HG03108 (cell line): Measurements from ENCODE around the gene FTSJ1.
A peak's percentile ranks its signal among the peaks of the same experiment; 100 is the strongest.
"Not testable (repeated sequence)": the region's sequence is repeated elsewhere in the genome, so short reads cannot be mapped to it uniquely, and the experiment has no call there.

ENCODE experiments used
- ATAC-seq: cut with Tn5 transposase; IDR thresholded peaks from one replicate; pipeline ENCODE4 v1.9.1; 2021; ENCODE audit warnings: moderate library complexity; ENCODE audit not compliant: unreplicated experiment

The FTSJ1 gene

DNA sequence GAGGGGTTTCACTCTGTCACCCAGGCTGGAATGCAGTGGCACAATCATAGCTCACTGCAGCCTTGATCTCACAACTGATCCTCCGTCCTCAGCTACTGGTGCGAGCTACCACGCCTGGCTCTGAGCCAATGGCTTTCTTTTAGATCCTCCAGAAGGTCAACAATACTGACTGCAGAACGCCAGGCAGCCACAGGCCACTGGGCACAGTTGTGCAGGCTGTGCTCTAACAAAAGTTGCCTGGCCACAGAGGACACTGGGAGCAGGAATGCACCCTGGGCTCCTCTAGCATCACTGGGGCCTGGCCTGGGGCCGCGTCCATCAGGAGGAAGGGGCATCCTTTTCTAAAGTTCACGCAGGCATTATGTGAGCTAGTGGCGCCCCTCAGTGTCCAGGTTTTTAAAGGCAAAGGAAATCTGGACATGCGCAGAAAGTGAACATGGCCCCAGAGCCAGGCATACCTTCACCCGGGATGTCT, 17.9 kb downstream of the FTSJ1 start:
- no peak for ATAC-seq

DNA sequence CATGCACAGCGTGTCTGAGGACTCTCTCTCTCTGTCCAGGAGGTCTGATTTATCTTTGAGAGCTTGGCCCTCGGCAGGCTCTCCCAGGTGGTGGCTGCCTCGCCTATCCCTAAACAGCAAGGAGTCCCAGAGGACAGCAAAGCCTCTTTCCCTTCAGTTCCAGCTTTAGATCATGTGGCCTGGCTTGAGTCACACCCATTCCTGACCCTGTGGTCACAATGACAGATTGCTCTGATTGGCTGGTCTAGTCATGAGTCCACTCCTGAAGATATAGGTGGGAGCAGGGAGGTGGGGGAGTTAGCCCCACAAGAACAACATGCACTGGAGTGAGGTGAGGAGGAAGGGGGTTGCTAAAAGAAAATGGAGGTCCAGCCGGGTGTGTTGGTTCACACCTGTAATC, 20.7 kb downstream of the FTSJ1 start:
- no peak for ATAC-seq

- no peak for ATAC-seq
Observed at GRCh38 chrX:48497871-48498270, 21.9 kb downstream of the FTSJ1 start.

GRCh38 chrX:48498374-48498809, 22.4 kb downstream of the FTSJ1 start:
- no peak for ATAC-seq

DNA sequence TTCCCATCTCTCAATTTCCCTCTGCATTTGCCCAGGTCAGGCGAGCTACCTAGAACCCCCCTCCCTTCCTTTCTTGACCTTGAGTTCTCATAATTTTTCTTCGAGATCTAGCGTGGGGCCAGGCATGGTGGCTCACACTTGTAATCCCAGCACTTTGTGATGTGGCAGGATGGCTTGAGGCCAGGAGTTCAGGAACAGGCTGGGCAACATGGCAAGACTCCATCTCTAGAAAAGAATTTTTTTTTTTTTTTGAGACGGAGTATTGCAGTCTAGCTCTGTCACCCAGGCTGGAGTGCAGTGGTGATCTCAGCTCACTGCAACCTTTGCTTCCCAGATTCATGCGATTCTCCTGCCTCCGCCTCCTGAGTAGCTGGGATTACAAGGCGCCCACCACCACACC, 28.3 kb downstream of the FTSJ1 start:
- no peak for ATAC-seq

GRCh38 chrX:48505481-48505880, 29.5 kb downstream of the FTSJ1 start:
- no peak for ATAC-seq

DNA sequence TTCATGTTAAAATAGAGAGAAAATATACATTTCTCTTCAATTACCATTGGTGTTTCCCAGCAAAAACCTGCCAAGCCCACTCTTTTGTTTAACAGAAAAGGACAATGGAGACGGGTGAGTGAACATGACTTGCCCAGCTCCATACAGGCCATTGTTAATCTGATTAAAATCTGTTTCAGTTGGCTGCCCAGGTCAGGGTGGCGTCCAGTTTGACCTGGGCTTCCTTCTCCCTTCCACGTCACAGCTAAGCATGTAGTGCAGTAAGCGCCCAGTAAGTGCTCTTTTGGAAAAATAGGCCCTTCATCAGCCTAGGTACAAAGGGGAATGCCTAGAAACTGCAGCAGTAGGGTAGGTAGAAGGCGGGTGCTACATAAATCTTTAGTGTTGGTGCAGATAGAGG, 31.2 kb downstream of the FTSJ1 start:
- no peak for ATAC-seq

- ATAC-seq, result peak; percentile 73
Observed at GRCh38 chrX:48508400-48509244, 32.6 kb downstream of the FTSJ1 start, which contains the start of gene PORCN. PORCN (plus strand) TSS chrX:48508992; CDS start chrX:48509821, 829 bp downstream.

- no peak for ATAC-seq
Observed at GRCh38 chrX:48509245-48509590, 33.2 kb downstream of the FTSJ1 start.

DNA sequence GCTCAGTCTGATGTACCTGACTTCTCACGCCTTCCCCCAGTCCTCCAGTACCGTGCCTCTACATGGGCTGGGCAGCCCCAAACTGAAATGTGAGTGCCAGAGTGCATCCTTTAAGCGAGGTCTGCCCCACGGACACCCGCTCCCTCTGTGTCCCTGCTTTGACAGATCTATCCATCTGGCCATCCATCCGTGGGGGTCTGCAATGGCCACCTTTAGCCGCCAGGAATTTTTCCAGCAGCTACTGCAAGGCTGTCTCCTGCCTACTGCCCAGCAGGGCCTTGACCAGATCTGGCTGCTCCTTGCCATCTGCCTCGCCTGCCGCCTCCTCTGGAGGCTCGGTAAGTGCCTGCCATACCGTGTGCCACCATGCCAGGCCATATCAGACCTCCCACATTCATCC, 33.6 kb downstream of the FTSJ1 start:
- no peak for ATAC-seq

DNA sequence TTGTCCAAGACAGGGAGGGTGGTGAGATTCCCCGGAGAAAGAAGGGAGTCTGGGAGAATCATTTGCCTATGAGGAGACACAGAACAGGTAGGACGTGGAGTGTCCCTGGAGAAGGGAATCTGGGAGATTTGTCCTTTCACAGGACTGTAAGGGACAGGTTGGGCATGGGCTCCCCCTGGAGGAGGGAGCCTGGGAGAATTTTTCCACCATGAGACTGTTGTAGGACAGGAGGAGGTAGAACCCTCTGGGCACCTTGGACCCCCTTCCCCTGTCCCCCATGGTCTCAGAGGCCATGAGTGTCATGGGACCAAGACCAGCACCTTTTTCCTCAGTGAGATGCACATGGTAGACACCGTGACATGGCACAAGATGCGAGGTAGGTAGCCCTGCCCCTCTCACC, 35.6 kb downstream of the FTSJ1 start:
- no peak for ATAC-seq

DNA sequence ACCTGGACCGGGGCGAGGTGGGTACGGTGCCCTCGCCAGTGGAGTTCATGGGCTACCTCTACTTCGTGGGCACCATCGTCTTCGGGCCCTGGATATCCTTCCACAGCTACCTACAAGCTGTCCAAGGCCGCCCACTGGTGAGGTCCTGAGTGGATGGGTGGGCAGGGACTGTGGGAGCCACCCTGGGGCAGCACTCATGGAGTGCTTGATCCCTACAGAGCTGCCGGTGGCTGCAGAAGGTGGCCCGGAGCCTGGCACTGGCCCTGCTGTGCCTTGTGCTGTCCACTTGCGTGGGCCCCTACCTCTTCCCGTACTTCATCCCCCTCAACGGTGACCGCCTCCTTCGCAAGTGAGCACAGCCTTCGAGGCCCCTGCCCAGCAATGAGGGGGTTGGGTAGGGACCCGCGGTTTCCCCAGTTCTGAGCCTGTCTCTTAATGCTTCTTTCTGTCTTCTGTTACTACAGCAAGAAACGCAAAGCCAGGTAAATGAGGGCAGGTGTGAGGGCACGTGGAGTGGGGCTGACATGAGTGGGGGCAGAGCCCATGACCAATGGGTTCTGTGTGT, 36.5 kb downstream of the FTSJ1 start:
- ATAC-seq, result no peak

GRCh38 chrX:48513670-48514069, 37.7 kb downstream of the FTSJ1 start:
- no peak for ATAC-seq

DNA sequence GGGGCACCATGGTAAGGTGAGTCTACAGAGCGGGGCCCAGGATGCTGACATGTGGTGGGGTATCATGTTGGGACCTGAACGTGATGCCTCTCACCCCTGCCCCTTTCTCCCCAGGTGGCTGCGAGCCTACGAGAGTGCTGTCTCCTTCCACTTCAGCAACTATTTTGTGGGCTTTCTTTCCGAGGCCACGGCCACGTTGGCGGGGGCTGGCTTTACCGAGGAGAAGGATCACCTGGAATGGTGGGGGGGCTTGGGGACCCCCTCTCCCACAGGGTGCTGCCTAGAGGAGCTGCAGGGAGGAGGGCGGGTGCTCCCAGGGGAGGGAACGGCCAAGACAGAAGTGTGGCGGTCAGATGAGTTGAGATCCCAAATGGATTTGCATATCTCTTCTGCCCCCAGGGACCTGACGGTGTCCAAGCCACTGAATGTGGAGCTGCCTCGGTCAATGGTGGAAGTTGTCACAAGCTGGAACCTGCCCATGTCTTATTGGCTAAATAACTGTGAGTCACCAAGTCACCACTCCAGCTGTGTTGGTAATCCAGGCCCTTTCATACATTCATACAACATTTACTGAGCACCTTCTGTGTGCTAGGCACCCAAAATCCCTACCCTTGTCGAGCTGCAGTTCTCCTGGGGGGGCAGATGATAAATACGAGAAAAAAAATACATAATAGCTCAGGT, 38.3 kb downstream of the FTSJ1 start:
- ATAC-seq, result no peak

GRCh38 chrX:48514868-48515460, 39.0 kb downstream of the FTSJ1 start:
- no peak for ATAC-seq

DNA sequence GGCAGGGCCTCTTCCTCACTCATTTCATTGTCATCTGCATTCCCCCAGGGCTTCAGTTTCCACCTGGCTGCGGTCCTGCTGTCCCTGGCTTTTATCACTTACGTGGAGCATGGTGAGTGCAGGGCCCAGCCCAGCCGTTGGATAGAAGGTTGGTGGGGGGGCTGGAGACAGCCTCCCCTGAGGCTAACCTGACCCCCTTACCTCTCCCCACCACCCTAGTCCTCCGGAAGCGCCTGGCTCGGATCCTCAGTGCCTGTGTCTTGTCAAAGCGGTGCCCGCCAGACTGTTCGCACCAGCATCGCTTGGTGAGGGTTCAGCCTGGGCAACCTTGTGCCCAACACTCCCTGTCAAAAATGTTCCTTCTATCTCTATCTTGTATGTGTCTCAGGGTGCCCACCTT, 39.8 kb downstream of the FTSJ1 start:
- ATAC-seq, result no peak

DNA sequence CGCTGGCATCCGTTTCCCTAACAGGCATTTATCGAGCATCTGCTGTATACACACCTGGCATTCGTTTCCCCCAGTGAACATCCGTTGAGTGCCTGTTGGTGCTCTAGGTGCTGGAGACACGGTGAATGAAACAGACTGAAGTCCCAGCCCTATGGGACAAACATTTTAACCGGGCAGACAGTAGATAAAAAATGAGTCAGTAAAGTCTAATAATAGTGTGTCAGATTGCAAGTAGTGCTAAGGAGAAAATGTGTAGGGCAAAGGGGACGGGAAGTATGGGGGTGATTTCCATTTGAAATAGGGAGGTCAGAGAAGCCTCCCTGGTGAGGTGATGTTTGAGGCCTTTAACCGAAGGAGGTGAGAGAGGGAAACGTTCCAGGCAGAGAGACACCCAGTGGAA, 40.3 kb downstream of the FTSJ1 start:
- ATAC-seq, result no peak

DNA sequence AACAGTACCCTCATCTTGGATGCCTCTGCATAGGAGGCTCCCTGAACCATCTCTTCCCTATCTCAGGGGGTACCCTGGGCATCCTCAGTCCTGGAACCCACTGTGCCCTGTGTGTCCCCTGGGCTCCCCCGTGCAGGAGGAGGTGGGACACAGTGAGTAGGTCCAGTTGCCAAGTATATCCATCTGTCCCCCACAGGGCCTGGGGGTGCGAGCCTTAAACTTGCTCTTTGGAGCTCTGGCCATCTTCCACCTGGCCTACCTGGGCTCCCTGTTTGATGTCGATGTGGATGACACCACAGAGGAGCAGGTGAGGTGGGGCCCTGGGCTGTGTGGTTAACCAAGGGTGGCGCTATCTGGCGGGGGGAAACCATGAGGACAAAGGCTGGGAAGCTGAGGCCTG, 41.0 kb downstream of the FTSJ1 start:
- no peak for ATAC-seq

DNA sequence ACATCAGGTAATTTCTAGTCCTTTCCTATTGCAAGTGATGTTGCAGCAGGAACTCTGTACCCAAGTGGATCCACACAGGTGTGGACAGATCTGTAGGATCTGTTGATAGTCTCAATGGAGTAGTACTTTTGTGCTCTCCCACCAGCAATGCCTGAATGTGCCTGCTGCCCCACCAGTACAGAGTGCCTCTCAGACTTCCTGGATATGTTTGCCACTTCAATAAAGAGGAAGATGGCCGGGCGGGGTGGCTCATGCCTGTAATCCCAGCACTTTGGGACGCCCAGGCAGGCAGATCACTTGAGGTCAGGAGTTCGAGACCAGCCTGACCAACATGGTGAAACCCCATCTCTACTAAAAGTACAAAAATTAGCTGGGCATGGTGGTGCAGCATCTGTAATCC, 43.5 kb downstream of the FTSJ1 start:
- ATAC-seq, result not testable (repeated sequence)

DNA sequence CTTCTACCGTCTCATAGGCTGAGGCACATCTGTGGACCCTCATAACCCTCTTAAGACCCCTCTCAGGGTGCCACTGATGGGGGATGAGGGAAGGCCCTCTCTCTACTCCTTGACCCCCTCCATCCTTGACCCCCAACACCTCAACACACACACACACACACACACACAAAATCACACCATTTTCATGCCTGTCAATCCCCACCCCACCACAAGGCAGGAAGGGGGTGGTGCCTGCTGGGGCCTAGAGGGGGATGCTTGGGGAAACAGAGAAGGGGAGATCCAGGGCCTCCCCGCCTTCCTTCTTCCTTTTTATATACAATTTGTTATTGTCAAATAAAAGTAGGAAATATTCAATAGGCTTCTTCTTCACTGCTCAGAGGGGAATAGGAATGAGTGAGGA, 44.5 kb downstream of the FTSJ1 start:
- no peak for ATAC-seq

GRCh38 chrX:48520976-48521352, 45.0 kb downstream of the FTSJ1 start:
- no peak for ATAC-seq
